Mesothelial cell of epicardium (in vitro differentiated cells): ENCODE results near the gene LXN. TPM values are rescaled to one million over a fixed set of nuclear protein-coding genes. Genes with fewer than 3 reads are reported as not detected.

ENCODE experiments used
- DNase-seq, 2 experiments: peaks; one replicate each; pipeline ENCODE4 v3.0.0; 2021; ENCODE audit warnings: low spot score in 2 of 2; ENCODE audit not compliant: unreplicated experiment in 2 of 2
- H3K27ac Mint-ChIP-seq: 2 replicates; pipeline ENCODE4 v1.8.0; 2021; ENCODE audit warnings: mixed read lengths
- H3K27me3 Mint-ChIP-seq: 2 replicates; pipeline ENCODE4 v1.8.0; 2021; ENCODE audit warnings: low read depth, mixed read lengths
- H3K36me3 Mint-ChIP-seq: 2 replicates; pipeline ENCODE4 v1.8.0; 2021; ENCODE audit warnings: mixed read lengths
- H3K4me1 Mint-ChIP-seq: 2 replicates; pipeline ENCODE4 v1.8.0; 2021; ENCODE audit warnings: mixed read lengths
- H3K4me3 Mint-ChIP-seq: 2 replicates; pipeline ENCODE4 v1.8.0; 2021; ENCODE audit warnings: mild to moderate bottlenecking, moderate library complexity, mixed read lengths
- H3K9me3 Mint-ChIP-seq: 2 replicates; pipeline ENCODE4 v1.8.0; 2021; ENCODE audit warnings: mixed read lengths
- total RNA-seq: library from RNA; stranded (reverse); gene quantifications from 3 replicates; pipeline ENCODE4 v1.2.1, GENCODE V29; 2021
- TF ChIP-seq, protein P1 (sequence below): fragments of 200-600 bp; sonication (generic); IDR thresholded peaks from one replicate; pipeline ENCODE4 v1.5.0; 2021; ENCODE audit warnings: antibody characterized with exemption; ENCODE audit not compliant: unreplicated experiment

LXN gene
- total RNA-seq, 1 donor from 2014 or later: 46.7 TPM

DNA sequence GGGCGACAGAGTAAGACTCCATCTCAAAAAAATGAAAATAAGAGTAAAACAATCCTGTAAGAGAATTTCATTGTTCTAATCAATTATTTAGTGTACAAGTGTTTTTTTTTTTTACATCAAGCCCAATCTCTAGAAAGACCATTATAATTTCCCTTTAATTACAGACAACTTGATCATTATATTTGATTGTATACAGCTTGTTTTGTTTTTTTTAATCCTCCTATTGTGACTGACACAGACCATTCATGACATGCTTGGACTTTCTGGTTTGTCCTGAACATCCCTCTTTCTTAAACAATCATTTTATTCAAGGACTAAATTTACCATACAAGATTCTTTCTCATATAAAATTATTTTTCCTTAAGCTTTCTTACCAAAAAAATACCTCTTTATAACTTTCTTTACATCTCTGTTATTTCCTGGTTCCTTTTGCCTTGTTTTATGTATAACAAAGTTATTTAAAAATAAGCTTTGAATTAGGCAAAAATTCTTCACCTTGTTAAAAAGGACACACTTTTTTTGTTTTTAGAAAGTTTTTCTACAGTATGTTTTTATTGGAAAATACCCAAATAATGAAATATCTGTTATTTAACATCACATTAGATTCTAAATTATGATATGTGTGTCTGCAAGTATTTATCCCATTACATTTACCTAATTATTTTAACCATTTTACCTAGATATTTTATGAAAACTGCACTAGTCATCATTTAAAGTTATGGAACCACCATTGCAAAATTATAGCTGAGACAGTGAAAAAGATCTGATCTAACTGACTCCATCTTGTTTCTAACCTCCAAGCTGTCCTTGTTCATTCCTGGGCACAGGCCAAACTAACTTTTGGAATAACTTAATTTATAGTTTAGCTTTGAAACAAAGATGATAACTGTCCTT lies 54.2 kb downstream of the LXN start:
- H3K27me3 Mint-ChIP-seq: peaks cover 3% of the 10 kb centered on the region
- DNase-seq: no peak
- no peaks in the 10 kb centered on the region for H3K4me1 Mint-ChIP-seq
- H3K36me3 Mint-ChIP-seq: peaks cover 2% of the 10 kb centered on the region
- peaks cover 51% of the 10 kb centered on the region for H3K9me3 Mint-ChIP-seq
- no peak overlapping the region for H3K27ac Mint-ChIP-seq
- TF ChIP-seq, protein P1, sequence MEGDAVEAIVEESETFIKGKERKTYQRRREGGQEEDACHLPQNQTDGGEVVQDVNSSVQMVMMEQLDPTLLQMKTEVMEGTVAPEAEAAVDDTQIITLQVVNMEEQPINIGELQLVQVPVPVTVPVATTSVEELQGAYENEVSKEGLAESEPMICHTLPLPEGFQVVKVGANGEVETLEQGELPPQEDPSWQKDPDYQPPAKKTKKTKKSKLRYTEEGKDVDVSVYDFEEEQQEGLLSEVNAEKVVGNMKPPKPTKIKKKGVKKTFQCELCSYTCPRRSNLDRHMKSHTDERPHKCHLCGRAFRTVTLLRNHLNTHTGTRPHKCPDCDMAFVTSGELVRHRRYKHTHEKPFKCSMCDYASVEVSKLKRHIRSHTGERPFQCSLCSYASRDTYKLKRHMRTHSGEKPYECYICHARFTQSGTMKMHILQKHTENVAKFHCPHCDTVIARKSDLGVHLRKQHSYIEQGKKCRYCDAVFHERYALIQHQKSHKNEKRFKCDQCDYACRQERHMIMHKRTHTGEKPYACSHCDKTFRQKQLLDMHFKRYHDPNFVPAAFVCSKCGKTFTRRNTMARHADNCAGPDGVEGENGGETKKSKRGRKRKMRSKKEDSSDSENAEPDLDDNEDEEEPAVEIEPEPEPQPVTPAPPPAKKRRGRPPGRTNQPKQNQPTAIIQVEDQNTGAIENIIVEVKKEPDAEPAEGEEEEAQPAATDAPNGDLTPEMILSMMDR: no peak
- no peak overlapping the region for H3K4me3 Mint-ChIP-seq

Other genes with a start within 250 kb of the LXN start
- gene MLF1, start 101.5 kb downstream of the LXN start, total RNA-seq: 10.3 to 14.0 TPM (median 12.2 TPM) in 3 replicates
- 36.6 to 40.0 TPM (median 37.2 TPM) in 3 replicates for gene GFM1, start 28.1 kb downstream of the LXN start, total RNA-seq
- gene RARRES1, start 59.8 kb upstream of the LXN start, total RNA-seq: 48.9 to 53.0 TPM (median 51.9 TPM) in 3 replicates
- 30.9 to 32.2 TPM (median 31.5 TPM) in 3 replicates for gene MFSD1, start 129.4 kb upstream of the LXN start, total RNA-seq